Naive thymus-derived CD4-positive, alpha-beta T cell (primary cell): Measurements from ENCODE around the gene PVR. TPM values are rescaled to one million over a fixed set of nuclear protein-coding genes. Genes with fewer than 3 reads are reported as not detected.
A peak's percentile ranks its signal among the peaks of the same experiment; 100 is the strongest.

Experiments used
- ATAC-seq: fragments of 150-1000 bp; cut with Tn5 transposase; 2 replicates; pipeline ENCODE4 v1.10.0; 2021; ENCODE audit warnings: mild to moderate bottlenecking, moderate library complexity
- CTCF ChIA-PET: fragments of 350-600 bp; sonication (Branson Sonifier 250); formaldehyde crosslinking; loops from one replicate; lab custom pipeline; 2021; ENCODE audit warnings: antibody characterized with exemption; lab: Charles Lee
- POLR2A ChIA-PET: fragments of 350-600 bp; sonication (Branson Sonifier 250); formaldehyde crosslinking; loops from one replicate; lab custom pipeline; 2021; ENCODE audit warnings: antibody characterized with exemption, inconsistent platforms; lab: Charles Lee
- DNase-seq, 9 donors: peaks; one replicate each; pipeline versions ENCODE4 v3.0.0 to v3.0.0-alpha.2; 2020 to 2022; ENCODE audit warnings: mixed read lengths in 1 of 9
- H3K27ac ChIP-seq: one replicate; pipeline ENCODE4 v1.7.0; 2013; ENCODE audit warnings: mild to moderate bottlenecking, low read depth, low read length, moderate library complexity
- H3K27me3 ChIP-seq, 2 donors: one replicate each; pipeline ENCODE4 v1.7.0; 2013; ENCODE audit warnings: low read length in 2 of 2, mild to moderate bottlenecking in 2 of 2, moderate library complexity in 2 of 2; ENCODE audit not compliant: control insufficient read depth in 2 of 2, insufficient read depth in 2 of 2
- H3K36me3 ChIP-seq, 3 experiments: 1 replicate in 2 of 3; 2 replicates in 1 of 3; pipeline ENCODE4 v1.7.0; 2013; ENCODE audit warnings: low read length in 3 of 3, mild to moderate bottlenecking in 3 of 3, moderate library complexity in 1 of 3; ENCODE audit not compliant: insufficient read depth in 3 of 3, control insufficient read depth in 2 of 3
- H3K4me1 ChIP-seq, 2 donors: one replicate each; pipeline ENCODE4 v1.7.0; 2013; ENCODE audit warnings: low read length in 2 of 2, mild to moderate bottlenecking in 2 of 2, moderate library complexity in 1 of 2; ENCODE audit not compliant: control insufficient read depth in 2 of 2, insufficient read depth in 2 of 2
- H3K4me3 ChIP-seq: 2 replicates; pipeline ENCODE4 v1.7.0; 2013; ENCODE audit warnings: mild to moderate bottlenecking, low read length
- H3K9me3 ChIP-seq, 3 experiments: 1 replicate in 2 of 3; 2 replicates in 1 of 3; pipeline ENCODE4 v1.7.0; 2013; ENCODE audit warnings: low read length in 3 of 3; ENCODE audit not compliant: control insufficient read depth in 2 of 3
- H3K27ac Mint-ChIP-seq, 9 donors: one replicate each; pipeline ENCODE4 v1.8.0; 2020 to 2022; ENCODE audit warnings: mixed read lengths in 9 of 9, mild to moderate bottlenecking in 8 of 9, moderate library complexity in 5 of 9, inconsistent platforms in 2 of 9
- H3K27me3 Mint-ChIP-seq, 5 donors: one replicate each; pipeline ENCODE4 v1.8.0; 2021 to 2022; ENCODE audit warnings: mixed read lengths in 5 of 5, mild to moderate bottlenecking in 1 of 5
- H3K36me3 Mint-ChIP-seq, 5 donors: one replicate each; pipeline ENCODE4 v1.8.0; 2020 to 2022; ENCODE audit warnings: mixed read lengths in 5 of 5, mild to moderate bottlenecking in 3 of 5, inconsistent platforms in 1 of 5
- H3K4me1 Mint-ChIP-seq, 7 donors: one replicate each; pipeline ENCODE4 v1.8.0; 2020 to 2022; ENCODE audit warnings: mixed read lengths in 7 of 7, mild to moderate bottlenecking in 3 of 7, inconsistent platforms in 1 of 7
- H3K4me3 Mint-ChIP-seq, 10 donors: one replicate each; pipeline ENCODE4 v1.8.0; 2020 to 2022; ENCODE audit warnings: mild to moderate bottlenecking in 10 of 10, mixed read lengths in 10 of 10, moderate library complexity in 6 of 10, inconsistent platforms in 2 of 10
- H3K9me3 Mint-ChIP-seq, 11 donors: one replicate each; pipeline ENCODE4 v1.8.0; 2020 to 2022; ENCODE audit warnings: mixed read lengths in 11 of 11, mild to moderate bottlenecking in 4 of 11, inconsistent platforms in 1 of 11, moderate library complexity in 1 of 11
- intact Hi-C, 2 donors: fragments of 100-400 bp; cut with micrococcal nuclease; formaldehyde crosslinking; loops; one replicate each; pipeline ENCODE4 v1.15.1; 2023
- polyA plus RNA-seq, 2 donors: library from polyadenylated mRNA; unstranded; fragments of 300-500 nt; fragmentation: Illumina TruSeq; gene quantifications; one replicate each; pipeline ENCODE4 v1.2.3, GENCODE V29; 2021
- total RNA-seq, 6 experiments: library from RNA in 5 of 6; stranded (reverse) in 5 of 6; gene quantifications; 1 replicate in 5 of 6; 2 replicates in 1 of 6; pipeline ENCODE4 v1.2.3 and lab custom pipeline; 2021 to 2026

Gene PVR
- total and polyA plus RNA-seq, 7 experiments from 2014 or later = 0.87 to 8.4 (median 4.0) TPM

- no peaks in the 10 kb centered on the region for H3K9me3 Mint-ChIP-seq
- Histone ChIP-seq H3K27me3 (no peaks in the 10 kb centered on the region), H3K36me3 (no peaks in the 10 kb centered on the region), H3K4me1 (peaks cover 0 to 21% of the 10 kb centered on the region in 2 donors), H3K4me3 (no peak overlapping the region), H3K9me3 (no peaks in the 10 kb centered on the region), H3K27ac (no peak overlapping the region)
- DNase-seq (peak; percentile 42 to 79 (median 69)), ATAC-seq (peak; percentile 63)
- peaks cover 25 to 42% (median 34%) of the 10 kb centered on the region in 7 donors for H3K4me1 Mint-ChIP-seq
- peak overlapping the region in 5 of 9 donors; percentile 12 to 74 (median 45) for H3K27ac Mint-ChIP-seq
- peaks cover 0 to 3% (median 0%) of the 10 kb centered on the region in 5 donors for H3K36me3 Mint-ChIP-seq
- CTCF ChIA-PET = interaction anchor here (0.5 to 6.1 kb wide), 8 partner anchors 16 to 155 kb away, joined by 3 to 65 read pairs (median 4); no protein-coding TSS in a partner anchor
- intact Hi-C loops = loop anchor here (1.0 to 5.0 kb wide), 7 partner anchors 35 to 263 kb away; partner anchors contain the start of gene TOMM40 (in 1 of the 2)
- H3K4me3 Mint-ChIP-seq = peak overlapping the region in 1 of 10 donors; percentile 20
- peaks cover 5 to 17% (median 9%) of the 10 kb centered on the region in 5 donors for H3K27me3 Mint-ChIP-seq
- POLR2A ChIA-PET = interaction anchor here (0.6 kb wide), 1 partner anchor 84 kb away, joined by 3 read pairs; no protein-coding TSS in a partner anchor
These were observed 45.8 kb downstream of the PVR start for GRCh38 chr19:44689290-44690130.

GRCh38 chr19:44690131-44690440 is 46.4 kb downstream of the PVR start:
- no peaks in the 10 kb centered on the region for H3K36me3 ChIP-seq
- H3K9me3 ChIP-seq = no peaks in the 10 kb centered on the region
- DNase-seq (no peak), ATAC-seq (no peak)
- H3K36me3 Mint-ChIP-seq = peaks cover 0 to 3% (median 0%) of the 10 kb centered on the region in 5 donors
- no peak overlapping the region for H3K27ac ChIP-seq
- intact Hi-C loops = loop anchor here in 1 of 2 donors (5.0 kb wide), 2 partner anchors 38 to 202 kb away; partner anchors contain the start of gene TOMM40
- no peak overlapping the region for H3K4me3 Mint-ChIP-seq
- peak overlapping the region in 4 of 9 donors; percentile 12 to 74 (median 58) for H3K27ac Mint-ChIP-seq
- H3K27me3 Mint-ChIP-seq = peaks cover 2 to 14% (median 7%) of the 10 kb centered on the region in 5 donors
- no peak overlapping the region for H3K4me3 ChIP-seq
- peaks cover 0 to 21% of the 10 kb centered on the region in 2 donors for H3K4me1 ChIP-seq
- ChIA-PET POLR2A (interaction anchor here (0.6 kb wide), 1 partner anchor 83 kb away, joined by 3 read pairs; no protein-coding TSS in a partner anchor), CTCF (interaction anchor here (1.3 to 6.1 kb wide), 5 partner anchors 33 to 154 kb away, joined by 3 to 65 read pairs (median 6); no protein-coding TSS in a partner anchor)
- H3K9me3 Mint-ChIP-seq = no peaks in the 10 kb centered on the region
- no peaks in the 10 kb centered on the region for H3K27me3 ChIP-seq
- peaks cover 22 to 38% (median 30%) of the 10 kb centered on the region in 7 donors for H3K4me1 Mint-ChIP-seq

GRCh38 chr19:44692379-44692721 is 48.6 kb downstream of the PVR start:
- DNase-seq (peak in 2 of 9 donors; percentile 24 to 34), ATAC-seq (no peak)
- POLR2A ChIA-PET = interaction anchor here (0.7 to 1.6 kb wide), 3 partner anchors 14 to 78 kb away, joined by 3 to 5 read pairs (median 4); no protein-coding TSS in a partner anchor
- H3K36me3 ChIP-seq = no peaks in the 10 kb centered on the region
- Mint-ChIP-seq H3K27ac (peak overlapping the region; percentile 83 to 97 (median 88)), H3K4me1 (peaks cover 20 to 34% (median 30%) of the 10 kb centered on the region in 7 donors), H3K36me3 (peaks cover 0 to 3% (median 0%) of the 10 kb centered on the region in 5 donors), H3K27me3 (peaks cover 0 to 11% (median 4%) of the 10 kb centered on the region in 5 donors), H3K4me3 (peak overlapping the region; percentile 42 to 82 (median 74)), H3K9me3 (no peaks in the 10 kb centered on the region)
- no peaks in the 10 kb centered on the region for H3K27me3 ChIP-seq
- CTCF ChIA-PET = interaction anchor here (6.1 kb wide), 1 partner anchor 79 kb away, joined by 65 read pairs; no protein-coding TSS in a partner anchor
- intact Hi-C loops = loop anchor here (1.0 to 5.0 kb wide), 7 partner anchors 30 to 262 kb away; partner anchors contain the start of genes CLPTM1 (in 1 of the 2) and TOMM40 (in 1 of the 2)
- H3K9me3 ChIP-seq = no peaks in the 10 kb centered on the region
- H3K4me3 ChIP-seq = no peak overlapping the region
- peak overlapping the region; percentile 71 for H3K27ac ChIP-seq
- H3K4me1 ChIP-seq = peaks cover 0 to 21% of the 10 kb centered on the region in 2 donors

GRCh38 chr19:44694184-44694579 is 50.5 kb downstream of the PVR start:
- Mint-ChIP-seq H3K36me3 (peaks cover 0 to 3% (median 0%) of the 10 kb centered on the region in 5 donors), H3K9me3 (no peaks in the 10 kb centered on the region), H3K27me3 (peaks cover 0 to 12% (median 0%) of the 10 kb centered on the region in 5 donors), H3K4me3 (peak overlapping the region in 3 of 10 donors; percentile 21 to 28 (median 24)), H3K4me1 (peaks cover 20 to 32% (median 27%) of the 10 kb centered on the region in 7 donors), H3K27ac (peak overlapping the region in 8 of 9 donors; percentile 63 to 91 (median 77))
- POLR2A ChIA-PET = interaction anchor here (0.6 kb wide), 2 partner anchors 76 to 90 kb away, joined by 3 read pairs; no protein-coding TSS in a partner anchor
- Histone ChIP-seq H3K27ac (no peak overlapping the region), H3K36me3 (no peaks in the 10 kb centered on the region), H3K4me3 (no peak overlapping the region), H3K9me3 (no peaks in the 10 kb centered on the region), H3K4me1 (peaks cover 0 to 21% of the 10 kb centered on the region in 2 donors), H3K27me3 (no peaks in the 10 kb centered on the region)
- CTCF ChIA-PET = interaction anchor here (0.6 to 2.1 kb wide), 2 partner anchors 30 to 58 kb away, joined by 3 to 12 read pairs; no protein-coding TSS in a partner anchor
- DNase-seq (peak in 1 of 9 donors; percentile 8), ATAC-seq (no peak)
- intact Hi-C loops = loop anchor here in 1 of 2 donors (5.0 kb wide), 2 partner anchors 42 to 198 kb away; partner anchors contain the start of gene TOMM40

GRCh38 chr19:44696939-44697669 is 53.4 kb downstream of the PVR start:
- ChIA-PET POLR2A (no interaction called here), CTCF (interaction anchor here (0.6 kb wide), 1 partner anchor 801 kb away, joined by 3 read pairs; the partner anchor contains the start of gene PPM1N)
- Histone ChIP-seq H3K9me3 (no peaks in the 10 kb centered on the region), H3K36me3 (no peaks in the 10 kb centered on the region), H3K4me3 (no peak overlapping the region), H3K27me3 (no peaks in the 10 kb centered on the region), H3K4me1 (peaks cover 0 to 10% of the 10 kb centered on the region in 2 donors), H3K27ac (no peak overlapping the region)
- Mint-ChIP-seq H3K27ac (peak overlapping the region in 5 of 9 donors; percentile 4 to 84 (median 13)), H3K4me3 (no peak overlapping the region), H3K36me3 (peaks cover 0 to 3% (median 0%) of the 10 kb centered on the region in 5 donors), H3K4me1 (peaks cover 9 to 21% (median 14%) of the 10 kb centered on the region in 7 donors), H3K27me3 (peaks cover 0 to 12% (median 0%) of the 10 kb centered on the region in 5 donors), H3K9me3 (no peaks in the 10 kb centered on the region)
- ATAC-seq (no peak), DNase-seq (no peak)
- intact Hi-C loops = no loop called here

GRCh38 chr19:44697670-44698034 is 53.9 kb downstream of the PVR start:
- ATAC-seq = no peak
- Mint-ChIP-seq H3K9me3 (no peaks in the 10 kb centered on the region), H3K36me3 (peaks cover 0 to 3% (median 0%) of the 10 kb centered on the region in 5 donors), H3K4me3 (no peak overlapping the region), H3K27ac (no peak overlapping the region), H3K27me3 (peaks cover 0 to 12% (median 0%) of the 10 kb centered on the region in 5 donors), H3K4me1 (peaks cover 3 to 16% (median 9%) of the 10 kb centered on the region in 7 donors)
- intact Hi-C loops = no loop called here
- H3K27ac ChIP-seq = no peak overlapping the region
- H3K4me1 ChIP-seq = peaks cover 0 to 5% of the 10 kb centered on the region in 2 donors
- no peaks in the 10 kb centered on the region for H3K9me3 ChIP-seq
- POLR2A ChIA-PET = no interaction called here
- no peaks in the 10 kb centered on the region for H3K27me3 ChIP-seq
- no peak for DNase-seq
- H3K4me3 ChIP-seq = no peak overlapping the region
- CTCF ChIA-PET = no interaction called here
- H3K36me3 ChIP-seq = no peaks in the 10 kb centered on the region
